Right lobe of liver (tissue), 4 donors: ENCODE data around the gene FAM234B.

Experiments used
- POLR2A ChIP-seq: fragments of 450-650 bp; IDR thresholded peaks from one replicate; pipeline ENCODE4 v1.6.1; 2017; ENCODE audit warnings: antibody characterized with exemption, mild to moderate bottlenecking
- TF ChIP-seq, protein P1 (sequence below), 4 donors: fragments of 200-600 bp in 3 of 4; fragments of 450-650 bp in 1 of 4; IDR thresholded peaks; one replicate each; pipeline versions ENCODE4 v1.5.1 to v1.8.0; 2016 to 2022; ENCODE audit warnings: antibody characterized with exemption in 4 of 4, mild to moderate bottlenecking in 2 of 4
- donor health status: DM: no; HTN: no; CAD: no.
- donor health status: DM: no; HTN: no; CAD: no.
- donor health status: DM: no; HTN: yes; CAD: no.

DNA sequence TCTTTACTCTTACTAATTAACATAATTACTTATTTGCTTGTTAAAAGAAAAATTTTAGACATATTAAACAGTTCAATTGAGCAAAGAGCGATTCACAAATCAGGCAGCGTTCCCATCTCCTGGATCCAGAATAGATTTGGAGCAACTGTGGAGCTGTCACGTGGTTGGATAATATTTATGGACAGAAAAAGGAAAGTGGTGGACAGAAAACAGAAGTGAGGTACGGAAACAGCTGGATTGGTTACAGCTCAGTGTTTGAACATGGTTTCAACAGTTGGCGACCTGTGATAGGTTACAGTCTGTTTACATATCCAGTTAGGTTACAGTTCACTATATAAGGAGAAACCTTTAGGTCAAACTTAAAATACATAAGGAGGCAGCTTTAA is 19.7 kb upstream of the FAM234B start:
- TF ChIP-seq, protein P1, sequence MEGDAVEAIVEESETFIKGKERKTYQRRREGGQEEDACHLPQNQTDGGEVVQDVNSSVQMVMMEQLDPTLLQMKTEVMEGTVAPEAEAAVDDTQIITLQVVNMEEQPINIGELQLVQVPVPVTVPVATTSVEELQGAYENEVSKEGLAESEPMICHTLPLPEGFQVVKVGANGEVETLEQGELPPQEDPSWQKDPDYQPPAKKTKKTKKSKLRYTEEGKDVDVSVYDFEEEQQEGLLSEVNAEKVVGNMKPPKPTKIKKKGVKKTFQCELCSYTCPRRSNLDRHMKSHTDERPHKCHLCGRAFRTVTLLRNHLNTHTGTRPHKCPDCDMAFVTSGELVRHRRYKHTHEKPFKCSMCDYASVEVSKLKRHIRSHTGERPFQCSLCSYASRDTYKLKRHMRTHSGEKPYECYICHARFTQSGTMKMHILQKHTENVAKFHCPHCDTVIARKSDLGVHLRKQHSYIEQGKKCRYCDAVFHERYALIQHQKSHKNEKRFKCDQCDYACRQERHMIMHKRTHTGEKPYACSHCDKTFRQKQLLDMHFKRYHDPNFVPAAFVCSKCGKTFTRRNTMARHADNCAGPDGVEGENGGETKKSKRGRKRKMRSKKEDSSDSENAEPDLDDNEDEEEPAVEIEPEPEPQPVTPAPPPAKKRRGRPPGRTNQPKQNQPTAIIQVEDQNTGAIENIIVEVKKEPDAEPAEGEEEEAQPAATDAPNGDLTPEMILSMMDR (IDR thresholded peaks at IDR 0.05) = no peak
- TF ChIP-seq POLR2A = no peak
